ENCODE data around the gene NAAA.
A peak's percentile ranks its signal among the peaks of the same experiment; 100 is the strongest.
"Not testable (repeated sequence)": the region's sequence is repeated elsewhere in the genome, so short reads cannot be mapped to it uniquely, and the experiment has no call there.

NAAA gene

GRCh38 chr4:75921910-75922309 lies 18.9 kb downstream of the NAAA start:
- CTCF ChIA-PET = interaction anchor here (1.0 to 1.9 kb wide), 2 partner anchors 13 to 18 kb away, joined by 3 to 5 read pairs; partner anchors contain the start of gene NAAA
- POLR2A ChIA-PET = no interaction called here
- no CpG with 5 or more reads among the region's 2 CpGs for WGBS (ENCODE audit: insufficient coverage)

GRCh38 chr4:75920327-75920726 lies 20.5 kb downstream of the NAAA start:
- no peaks in the 10 kb centered on the region for H3K27me3 ChIP-seq (replicated peaks in 2 of 5; ENCODE audit: control insufficient read depth in 4 of 5, insufficient read depth in 5 of 5, low read length in 4 of 5)
- POLR2A ChIA-PET = no interaction called here
- peaks cover 0 to 9% (median under 1%) of the 10 kb centered on the region in 4 experiments for H3K4me1 ChIP-seq (ENCODE audit: control extremely low read depth in 1 of 4, control insufficient read depth in 4 of 4, insufficient read depth in 4 of 4, low read length in 3 of 4)
- no peaks in the 10 kb centered on the region for H3K9me3 ChIP-seq (ENCODE audit: control extremely low read depth in 1 of 5, control insufficient read depth in 4 of 5, insufficient read depth in 2 of 5, low read depth in 1 of 5, low read length in 4 of 5)
- CTCF ChIA-PET = interaction anchor here (0.7 to 1.9 kb wide), 5 partner anchors 13 to 150 kb away, joined by 3 to 5 read pairs (median 3); partner anchors contain the start of gene NAAA
- H3K4me3 ChIP-seq (ENCODE audit: control insufficient read depth in 1 of 7, extremely low read depth in 1 of 7, insufficient read depth in 4 of 7, low read depth in 2 of 7, low read length in 6 of 7) = no peak overlapping the region
- H3K36me3 ChIP-seq (ENCODE audit: control insufficient read depth in 4 of 4, insufficient read depth in 4 of 4, low read length in 3 of 4) = peaks cover 6 to 43% (median 25%) of the 10 kb centered on the region in 4 experiments
- DNase-seq = no peak
- H3K27ac ChIP-seq (ENCODE audit: insufficient read depth in 1 of 2, low read depth in 1 of 2, low read length in 2 of 2, poor library complexity in 1 of 2, severe bottlenecking in 2 of 2) = no peak overlapping the region
- WGBS (ENCODE audit: insufficient coverage) = 100% methylated on average over 2 of the region's 4 CpGs

More at GRCh38 chr4:75921910-75922309, 18.9 kb downstream of the NAAA start:
- Histone ChIP-seq H3K36me3 (ENCODE audit: control insufficient read depth in 4 of 4, insufficient read depth in 4 of 4, low read length in 3 of 4) (peaks cover 6 to 43% (median 25%) of the 10 kb centered on the region in 4 experiments), H3K4me3 (ENCODE audit: control insufficient read depth in 1 of 7, extremely low read depth in 1 of 7, insufficient read depth in 4 of 7, low read depth in 2 of 7, low read length in 6 of 7) (no peak overlapping the region), H3K27me3 (replicated peaks in 2 of 5; ENCODE audit: control insufficient read depth in 4 of 5, insufficient read depth in 5 of 5, low read length in 4 of 5) (no peaks in the 10 kb centered on the region), H3K9me3 (ENCODE audit: control extremely low read depth in 1 of 5, control insufficient read depth in 4 of 5, insufficient read depth in 2 of 5, low read depth in 1 of 5, low read length in 4 of 5) (no peaks in the 10 kb centered on the region), H3K4me1 (ENCODE audit: control extremely low read depth in 1 of 4, control insufficient read depth in 4 of 4, insufficient read depth in 4 of 4, low read length in 3 of 4) (peaks cover 0 to 9% (median under 1%) of the 10 kb centered on the region in 4 experiments), H3K27ac (ENCODE audit: insufficient read depth in 1 of 2, low read depth in 1 of 2, low read length in 2 of 2, poor library complexity in 1 of 2, severe bottlenecking in 2 of 2) (no peak overlapping the region)
- no peak for DNase-seq

- Histone ChIP-seq H3K4me1 (ENCODE audit: control extremely low read depth in 1 of 4, control insufficient read depth in 4 of 4, insufficient read depth in 4 of 4, low read length in 3 of 4) (peaks cover 0 to 9% (median under 1%) of the 10 kb centered on the region in 4 experiments), H3K27me3 (replicated peaks in 2 of 5; ENCODE audit: control insufficient read depth in 4 of 5, insufficient read depth in 5 of 5, low read length in 4 of 5) (no peaks in the 10 kb centered on the region), H3K36me3 (ENCODE audit: control insufficient read depth in 4 of 4, insufficient read depth in 4 of 4, low read length in 3 of 4) (peaks cover 6 to 42% (median 25%) of the 10 kb centered on the region in 4 experiments), H3K27ac (ENCODE audit: insufficient read depth in 1 of 2, low read depth in 1 of 2, low read length in 2 of 2, poor library complexity in 1 of 2, severe bottlenecking in 2 of 2) (no peak overlapping the region), H3K4me3 (ENCODE audit: control insufficient read depth in 1 of 7, extremely low read depth in 1 of 7, insufficient read depth in 4 of 7, low read depth in 2 of 7, low read length in 6 of 7) (no peak overlapping the region), H3K9me3 (ENCODE audit: control extremely low read depth in 1 of 5, control insufficient read depth in 4 of 5, insufficient read depth in 2 of 5, low read depth in 1 of 5, low read length in 4 of 5) (no peaks in the 10 kb centered on the region)
- 91% methylated on average over 2 of the region's 3 CpGs for WGBS (ENCODE audit: insufficient coverage)
- ChIA-PET CTCF (interaction anchor here (0.8 to 1.3 kb wide), 3 partner anchors 14 to 18 kb away, joined by 3 read pairs; no protein-coding TSS in a partner anchor), POLR2A (no interaction called here)
- no peak for DNase-seq
These were observed 20.9 kb downstream of the NAAA start for GRCh38 chr4:75919920-75920319.

GRCh38 chr4:75916091-75916661 lies 24.6 kb downstream of the NAAA start:
- Histone ChIP-seq H3K27ac (ENCODE audit: insufficient read depth in 1 of 2, low read depth in 1 of 2, low read length in 2 of 2, poor library complexity in 1 of 2, severe bottlenecking in 2 of 2) (no peak overlapping the region), H3K9me3 (ENCODE audit: control extremely low read depth in 1 of 5, control insufficient read depth in 4 of 5, insufficient read depth in 2 of 5, low read depth in 1 of 5, low read length in 4 of 5) (peaks cover 0 to 2% (median 0%) of the 10 kb centered on the region in 5 experiments), H3K4me3 (ENCODE audit: control insufficient read depth in 1 of 7, extremely low read depth in 1 of 7, insufficient read depth in 4 of 7, low read depth in 2 of 7, low read length in 6 of 7) (no peak overlapping the region), H3K27me3 (replicated peaks in 2 of 5; ENCODE audit: control insufficient read depth in 4 of 5, insufficient read depth in 5 of 5, low read length in 4 of 5) (no peaks in the 10 kb centered on the region), H3K4me1 (ENCODE audit: control extremely low read depth in 1 of 4, control insufficient read depth in 4 of 4, insufficient read depth in 4 of 4, low read length in 3 of 4) (no peaks in the 10 kb centered on the region), H3K36me3 (ENCODE audit: control insufficient read depth in 4 of 4, insufficient read depth in 4 of 4, low read length in 3 of 4) (peaks cover 3 to 30% (median 13%) of the 10 kb centered on the region in 4 experiments)
- ChIA-PET POLR2A (no interaction called here), CTCF (interaction anchor here (0.9 to 4.0 kb wide), 10 partner anchors 19 to 173 kb away, joined by 3 to 23 read pairs (median 4); partner anchors contain the start of genes NAAA and SDAD1)
- WGBS (ENCODE audit: insufficient coverage) = no CpG with 5 or more reads among the region's 1 CpG
- DNase-seq = peak; percentile 42 to 69 (median 60)

GRCh38 chr4:75912968-75913367 lies 27.8 kb downstream of the NAAA start:
- Histone ChIP-seq H3K4me1 (ENCODE audit: control extremely low read depth in 1 of 4, control insufficient read depth in 4 of 4, insufficient read depth in 4 of 4, low read length in 3 of 4) (peaks cover 0 to 4% (median 0%) of the 10 kb centered on the region in 4 experiments), H3K27me3 (replicated peaks in 2 of 5; ENCODE audit: control insufficient read depth in 4 of 5, insufficient read depth in 5 of 5, low read length in 4 of 5) (no peaks in the 10 kb centered on the region), H3K36me3 (ENCODE audit: control insufficient read depth in 4 of 4, insufficient read depth in 4 of 4, low read length in 3 of 4) (peaks cover 0 to 7% (median 4%) of the 10 kb centered on the region in 4 experiments), H3K9me3 (ENCODE audit: control extremely low read depth in 1 of 5, control insufficient read depth in 4 of 5, insufficient read depth in 2 of 5, low read depth in 1 of 5, low read length in 4 of 5) (peaks cover 0 to 5% (median 3%) of the 10 kb centered on the region in 5 experiments), H3K27ac (ENCODE audit: insufficient read depth in 1 of 2, low read depth in 1 of 2, low read length in 2 of 2, poor library complexity in 1 of 2, severe bottlenecking in 2 of 2) (no peak overlapping the region), H3K4me3 (ENCODE audit: control insufficient read depth in 1 of 7, extremely low read depth in 1 of 7, insufficient read depth in 4 of 7, low read depth in 2 of 7, low read length in 6 of 7) (no peak overlapping the region)
- ChIA-PET POLR2A (no interaction called here), CTCF (interaction anchor here (1.9 kb wide), 1 partner anchor 17 kb away, joined by 8 read pairs; no protein-coding TSS in a partner anchor)
- DNase-seq = no peak
- WGBS (ENCODE audit: insufficient coverage) = 100% methylated on average over 2 of the region's 6 CpGs

- CTCF ChIA-PET = interaction anchor here (1.0 kb wide), 1 partner anchor 25 kb away, joined by 3 read pairs; no protein-coding TSS in a partner anchor
- H3K27ac ChIP-seq (ENCODE audit: insufficient read depth in 1 of 2, low read depth in 1 of 2, low read length in 2 of 2, poor library complexity in 1 of 2, severe bottlenecking in 2 of 2); H3K9me3 ChIP-seq (ENCODE audit: control extremely low read depth in 1 of 5, control insufficient read depth in 4 of 5, insufficient read depth in 2 of 5, low read depth in 1 of 5, low read length in 4 of 5); POLR2A ChIA-PET; H3K36me3 ChIP-seq (ENCODE audit: control insufficient read depth in 4 of 4, insufficient read depth in 4 of 4, low read length in 3 of 4); H3K4me3 ChIP-seq (ENCODE audit: control insufficient read depth in 1 of 7, extremely low read depth in 1 of 7, insufficient read depth in 4 of 7, low read depth in 2 of 7, low read length in 6 of 7); H3K4me1 ChIP-seq (ENCODE audit: control extremely low read depth in 1 of 4, control insufficient read depth in 4 of 4, insufficient read depth in 4 of 4, low read length in 3 of 4); H3K27me3 ChIP-seq (replicated peaks in 2 of 5; ENCODE audit: control insufficient read depth in 4 of 5, insufficient read depth in 5 of 5, low read length in 4 of 5); DNase-seq: not testable (repeated sequence)
- 96% methylated on average over 5 of the region's 6 CpGs for WGBS (ENCODE audit: insufficient coverage)
These were observed 30.0 kb downstream of the NAAA start for GRCh38 chr4:75910831-75911230.

- DNase-seq = no peak
- Histone ChIP-seq H3K27ac (ENCODE audit: insufficient read depth in 1 of 2, low read depth in 1 of 2, low read length in 2 of 2, poor library complexity in 1 of 2, severe bottlenecking in 2 of 2) (no peak overlapping the region), H3K9me3 (ENCODE audit: control extremely low read depth in 1 of 5, control insufficient read depth in 4 of 5, insufficient read depth in 2 of 5, low read depth in 1 of 5, low read length in 4 of 5) (peaks cover 0 to 5% (median 3%) of the 10 kb centered on the region in 5 experiments), H3K36me3 (ENCODE audit: control insufficient read depth in 4 of 4, insufficient read depth in 4 of 4, low read length in 3 of 4) (peaks cover 0 to 4% (median 0%) of the 10 kb centered on the region in 4 experiments), H3K27me3 (replicated peaks in 2 of 5; ENCODE audit: control insufficient read depth in 4 of 5, insufficient read depth in 5 of 5, low read length in 4 of 5) (no peaks in the 10 kb centered on the region), H3K4me3 (ENCODE audit: control insufficient read depth in 1 of 7, extremely low read depth in 1 of 7, insufficient read depth in 4 of 7, low read depth in 2 of 7, low read length in 6 of 7) (no peak overlapping the region), H3K4me1 (ENCODE audit: control extremely low read depth in 1 of 4, control insufficient read depth in 4 of 4, insufficient read depth in 4 of 4, low read length in 3 of 4) (peaks cover 0 to 4% (median 0%) of the 10 kb centered on the region in 4 experiments)
- POLR2A ChIA-PET = no interaction called here
- WGBS (ENCODE audit: insufficient coverage) = 69% methylated on average over 3 of the region's 5 CpGs
- CTCF ChIA-PET = interaction anchor here (1.0 to 1.2 kb wide), 2 partner anchors 15 kb away, joined by 3 read pairs; no protein-coding TSS in a partner anchor
These were observed 31.4 kb downstream of the NAAA start for GRCh38 chr4:75909405-75909804.
